ENCODE results near the gene ELMOD1. TPM values are rescaled to one million over a fixed set of nuclear protein-coding genes. Genes with fewer than 3 reads are reported as not detected.

The ELMOD1 gene
- polyA plus RNA-seq, 1 experiment = 0.06 TPM

DNA sequence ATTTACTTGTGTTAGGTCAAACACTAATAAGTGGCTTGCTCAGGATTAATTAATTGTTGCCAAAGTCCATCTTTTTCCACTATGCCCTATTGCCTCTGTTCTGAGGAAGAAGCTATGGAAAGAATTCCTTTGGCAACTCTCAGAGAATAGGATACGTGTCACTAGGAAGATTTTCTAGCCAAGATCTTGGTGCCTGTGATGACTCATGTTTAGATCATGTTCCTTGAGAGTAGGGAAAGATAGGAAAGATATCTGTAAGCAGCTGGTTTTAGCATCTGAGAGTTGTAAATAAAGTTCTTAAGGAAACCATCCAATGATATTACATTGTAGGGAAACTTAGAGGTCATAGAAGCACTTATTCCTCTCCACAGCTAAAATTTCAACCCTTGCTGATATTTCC is 105.2 kb downstream of the ELMOD1 start:
- no peak overlapping the region for H3K4me3 ChIP-seq (ENCODE audit: low read depth, low read length)
- ChIA-PET CTCF (interaction anchor here (0.8 to 1.5 kb wide), 6 partner anchors 46 to 147 kb away, joined by 3 to 7 read pairs (median 4); no protein-coding TSS in a partner anchor), POLR2A (no interaction called here)
- no peak overlapping the region for H3K27ac ChIP-seq (ENCODE audit: low read depth, low read length)
- peak; percentile 78 for DNase-seq (ENCODE audit: low read depth, low spot score)
- no peaks in the 10 kb centered on the region for H3K27me3 ChIP-seq (ENCODE audit: control insufficient read depth, insufficient read depth, low read length)
- no peaks in the 10 kb centered on the region for H3K9me3 ChIP-seq (ENCODE audit: control insufficient read depth, insufficient read depth, low read length)
- TF ChIP-seq, protein P1, sequence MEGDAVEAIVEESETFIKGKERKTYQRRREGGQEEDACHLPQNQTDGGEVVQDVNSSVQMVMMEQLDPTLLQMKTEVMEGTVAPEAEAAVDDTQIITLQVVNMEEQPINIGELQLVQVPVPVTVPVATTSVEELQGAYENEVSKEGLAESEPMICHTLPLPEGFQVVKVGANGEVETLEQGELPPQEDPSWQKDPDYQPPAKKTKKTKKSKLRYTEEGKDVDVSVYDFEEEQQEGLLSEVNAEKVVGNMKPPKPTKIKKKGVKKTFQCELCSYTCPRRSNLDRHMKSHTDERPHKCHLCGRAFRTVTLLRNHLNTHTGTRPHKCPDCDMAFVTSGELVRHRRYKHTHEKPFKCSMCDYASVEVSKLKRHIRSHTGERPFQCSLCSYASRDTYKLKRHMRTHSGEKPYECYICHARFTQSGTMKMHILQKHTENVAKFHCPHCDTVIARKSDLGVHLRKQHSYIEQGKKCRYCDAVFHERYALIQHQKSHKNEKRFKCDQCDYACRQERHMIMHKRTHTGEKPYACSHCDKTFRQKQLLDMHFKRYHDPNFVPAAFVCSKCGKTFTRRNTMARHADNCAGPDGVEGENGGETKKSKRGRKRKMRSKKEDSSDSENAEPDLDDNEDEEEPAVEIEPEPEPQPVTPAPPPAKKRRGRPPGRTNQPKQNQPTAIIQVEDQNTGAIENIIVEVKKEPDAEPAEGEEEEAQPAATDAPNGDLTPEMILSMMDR (IDR thresholded peaks at IDR 0.05; ENCODE audit: low read depth, low read length) = no peak

DNA sequence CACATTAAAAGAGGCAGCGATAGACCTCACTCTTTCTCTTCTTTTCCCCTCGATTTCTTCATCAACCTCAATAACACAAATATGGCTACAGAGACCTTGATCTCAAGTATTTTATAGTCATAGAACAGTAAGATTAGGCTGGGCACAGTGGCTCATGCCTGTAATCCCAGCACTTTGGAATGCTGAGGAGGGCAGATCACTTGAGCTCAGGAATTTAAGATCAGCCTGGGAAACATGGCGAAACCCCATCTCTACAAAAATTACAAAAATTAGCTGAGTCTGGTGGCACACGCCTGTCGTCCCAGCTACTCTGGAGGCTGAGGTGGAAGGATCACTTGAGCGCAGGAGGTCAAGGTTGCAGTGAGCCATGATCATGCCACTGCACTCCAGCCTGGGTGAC is 106.3 kb downstream of the ELMOD1 start:
- H3K27me3 ChIP-seq (ENCODE audit: control insufficient read depth, insufficient read depth, low read length) = no peaks in the 10 kb centered on the region
- POLR2A ChIA-PET = no interaction called here
- CTCF ChIA-PET = interaction anchor here (0.6 to 1.5 kb wide), 2 partner anchors 124 to 134 kb away, joined by 3 to 8 read pairs; no protein-coding TSS in a partner anchor
- TF ChIP-seq, protein P1 (IDR thresholded peaks at IDR 0.05; ENCODE audit: low read depth, low read length) = no peak
- no peak for DNase-seq (ENCODE audit: low read depth, low spot score)
- no peak overlapping the region for H3K27ac ChIP-seq (ENCODE audit: low read depth, low read length)
- no peaks in the 10 kb centered on the region for H3K9me3 ChIP-seq (ENCODE audit: control insufficient read depth, insufficient read depth, low read length)
- no peak overlapping the region for H3K4me3 ChIP-seq (ENCODE audit: low read depth, low read length)

DNA sequence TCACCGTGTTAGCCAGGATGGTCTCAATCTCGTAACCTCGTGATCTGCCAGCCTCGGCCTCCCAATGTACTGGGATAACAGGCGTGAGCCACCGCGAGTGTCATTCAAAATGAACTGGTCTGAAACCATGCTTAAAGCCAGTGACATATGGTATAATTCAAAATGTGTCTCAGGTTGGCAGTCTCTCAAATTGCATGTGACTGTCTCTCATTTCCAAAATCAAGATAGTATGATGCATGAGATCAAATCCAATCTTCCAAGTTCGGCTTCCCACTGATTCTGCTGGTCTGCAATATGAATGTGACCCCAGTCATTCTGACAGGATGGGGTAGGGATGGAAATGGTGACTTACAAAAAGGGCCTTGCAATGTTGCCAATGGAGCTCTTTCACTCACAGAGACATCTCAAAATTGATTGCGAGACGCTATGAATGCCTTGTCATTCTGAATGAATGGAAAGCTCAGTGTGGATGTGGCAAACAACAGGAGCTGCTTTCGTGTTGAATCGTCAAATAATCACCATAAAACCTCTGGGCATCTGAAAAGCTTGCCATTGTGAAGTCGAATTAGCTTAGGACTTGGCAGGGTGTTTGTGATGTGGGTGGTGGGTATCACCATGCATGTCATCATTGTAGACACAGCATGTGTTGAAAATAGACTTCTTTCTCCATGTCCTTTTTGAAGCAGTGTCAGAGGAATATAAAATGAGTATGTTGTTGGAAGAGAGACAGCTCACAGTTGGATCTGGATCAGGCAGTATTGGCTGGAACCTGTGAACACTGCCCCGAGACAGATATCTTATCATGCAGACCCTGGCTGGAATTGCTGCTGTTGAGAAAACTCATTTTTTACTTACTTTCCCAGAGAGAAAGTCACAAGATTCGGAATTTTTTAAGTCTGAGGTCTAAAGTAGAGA is 108.7 kb downstream of the ELMOD1 start:
- no peaks in the 10 kb centered on the region for H3K27me3 ChIP-seq (ENCODE audit: control insufficient read depth, insufficient read depth, low read length)
- TF ChIP-seq, protein P1 (IDR thresholded peaks at IDR 0.05; ENCODE audit: low read depth, low read length) = no peak
- H3K9me3 ChIP-seq (ENCODE audit: control insufficient read depth, insufficient read depth, low read length) = no peaks in the 10 kb centered on the region
- ChIA-PET POLR2A (no interaction called here), CTCF (interaction anchor here (0.9 to 1.9 kb wide), 3 partner anchors 10 to 150 kb away, joined by 4 to 7 read pairs (median 5); no protein-coding TSS in a partner anchor)
- DNase-seq (ENCODE audit: low read depth, low spot score) = no peak
- H3K27ac ChIP-seq (ENCODE audit: low read depth, low read length) = no peak overlapping the region
- no peak overlapping the region for H3K4me3 ChIP-seq (ENCODE audit: low read depth, low read length)

GRCh38 chr11:107702109-107702660 is 111.2 kb downstream of the ELMOD1 start:
- H3K4me3 ChIP-seq (ENCODE audit: low read depth, low read length) = no peak overlapping the region
- no peak overlapping the region for H3K27ac ChIP-seq (ENCODE audit: low read depth, low read length)
- no peak for DNase-seq (ENCODE audit: low read depth, low spot score)
- no peaks in the 10 kb centered on the region for H3K27me3 ChIP-seq (ENCODE audit: control insufficient read depth, insufficient read depth, low read length)
- ChIA-PET POLR2A (no interaction called here), CTCF (interaction anchor here (1.1 kb wide), 1 partner anchor 13 kb away, joined by 5 read pairs; no protein-coding TSS in a partner anchor)
- no peaks in the 10 kb centered on the region for H3K9me3 ChIP-seq (ENCODE audit: control insufficient read depth, insufficient read depth, low read length)
- TF ChIP-seq, protein P1 (IDR thresholded peaks at IDR 0.05; ENCODE audit: low read depth, low read length) = no peak

- H3K27me3 ChIP-seq (ENCODE audit: control insufficient read depth, insufficient read depth, low read length) = no peaks in the 10 kb centered on the region
- CTCF ChIA-PET = interaction anchor here (1.1 to 1.2 kb wide), 2 partner anchors 13 to 68 kb away, joined by 3 to 5 read pairs; no protein-coding TSS in a partner anchor
- TF ChIP-seq, protein P1 (IDR thresholded peaks at IDR 0.05; ENCODE audit: low read depth, low read length) = no peak
- H3K4me3 ChIP-seq (ENCODE audit: low read depth, low read length) = no peak overlapping the region
- POLR2A ChIA-PET = no interaction called here
- no peak for DNase-seq (ENCODE audit: low read depth, low spot score)
- H3K27ac ChIP-seq (ENCODE audit: low read depth, low read length) = no peak overlapping the region
- H3K9me3 ChIP-seq (ENCODE audit: control insufficient read depth, insufficient read depth, low read length) = no peaks in the 10 kb centered on the region
Observed at GRCh38 chr11:107702723-107703122, 111.8 kb downstream of the ELMOD1 start.
